ENCODE data around the gene TMEM222.

TMEM222 gene

GRCh38 chr1:27330786-27331185, 8.8 kb downstream of the TMEM222 start:
- Histone ChIP-seq H3K4me1 (ENCODE audit: control insufficient read depth, insufficient read depth, low read length, poor library complexity, severe bottlenecking) (peaks cover 10% of the 10 kb centered on the region), H3K4me3 (ENCODE audit: extremely low read depth, insufficient read depth, low read length, poor library complexity, severe bottlenecking) (no peak overlapping the region), H3K27ac (ENCODE audit: low read depth, low read length, severe bottlenecking) (no peak overlapping the region), H3K36me3 (ENCODE audit: control insufficient read depth, insufficient read depth, low read length) (peaks cover 81% of the 10 kb centered on the region), H3K9me3 (ENCODE audit: control insufficient read depth, low read length) (no peaks in the 10 kb centered on the region)
- 97 to 98% methylated on average over 5 to 6 of the region's 8 CpGs for WGBS, 2 experiments (ENCODE audit: insufficient coverage in 2 of 2)

- Histone ChIP-seq H3K9me3 (ENCODE audit: control insufficient read depth, low read length) (no peaks in the 10 kb centered on the region), H3K27ac (ENCODE audit: low read depth, low read length, severe bottlenecking) (no peak overlapping the region), H3K4me3 (ENCODE audit: extremely low read depth, insufficient read depth, low read length, poor library complexity, severe bottlenecking) (no peak overlapping the region), H3K4me1 (ENCODE audit: control insufficient read depth, insufficient read depth, low read length, poor library complexity, severe bottlenecking) (peaks cover 5% of the 10 kb centered on the region), H3K36me3 (ENCODE audit: control insufficient read depth, insufficient read depth, low read length) (peaks cover 81% of the 10 kb centered on the region)
- WGBS, 2 experiments (ENCODE audit: insufficient coverage in 2 of 2), result 94 to 100% methylated on average over 3 of the region's 3 CpGs
Observed at GRCh38 chr1:27331426-27331825, 9.5 kb downstream of the TMEM222 start.

- no peaks in the 10 kb centered on the region for H3K4me1 ChIP-seq (ENCODE audit: control insufficient read depth, insufficient read depth, low read length, poor library complexity, severe bottlenecking)
- H3K4me3 ChIP-seq (ENCODE audit: extremely low read depth, insufficient read depth, low read length, poor library complexity, severe bottlenecking), result no peak overlapping the region
- no peak overlapping the region for H3K27ac ChIP-seq (ENCODE audit: low read depth, low read length, severe bottlenecking)
- H3K9me3 ChIP-seq (ENCODE audit: control insufficient read depth, low read length), result no peaks in the 10 kb centered on the region
- WGBS, 2 experiments (ENCODE audit: insufficient coverage in 2 of 2), result 96 to 100% methylated on average over 5 of the region's 5 CpGs
- H3K36me3 ChIP-seq (ENCODE audit: control insufficient read depth, insufficient read depth, low read length), result peaks cover 81% of the 10 kb centered on the region
Observed at GRCh38 chr1:27331922-27332321, 10.0 kb downstream of the TMEM222 start.

GRCh38 chr1:27332536-27333281, 10.7 kb downstream of the TMEM222 start:
- Histone ChIP-seq H3K4me3 (ENCODE audit: extremely low read depth, insufficient read depth, low read length, poor library complexity, severe bottlenecking) (no peak overlapping the region), H3K27ac (ENCODE audit: low read depth, low read length, severe bottlenecking) (no peak overlapping the region), H3K4me1 (ENCODE audit: control insufficient read depth, insufficient read depth, low read length, poor library complexity, severe bottlenecking) (no peaks in the 10 kb centered on the region), H3K36me3 (ENCODE audit: control insufficient read depth, insufficient read depth, low read length) (peaks cover 74% of the 10 kb centered on the region), H3K9me3 (ENCODE audit: control insufficient read depth, low read length) (no peaks in the 10 kb centered on the region)
- 72 to 87% methylated on average over 10 to 11 of the region's 11 CpGs for WGBS, 2 experiments (ENCODE audit: insufficient coverage in 2 of 2)

GRCh38 chr1:27333717-27334279, 11.8 kb downstream of the TMEM222 start:
- no peaks in the 10 kb centered on the region for H3K9me3 ChIP-seq (ENCODE audit: control insufficient read depth, low read length)
- H3K36me3 ChIP-seq (ENCODE audit: control insufficient read depth, insufficient read depth, low read length), result peaks cover 64% of the 10 kb centered on the region
- 94 to 99% methylated on average over 16 to 17 of the region's 17 CpGs for WGBS, 2 experiments (ENCODE audit: insufficient coverage in 2 of 2)
- H3K27ac ChIP-seq (ENCODE audit: low read depth, low read length, severe bottlenecking), result no peak overlapping the region
- no peak overlapping the region for H3K4me3 ChIP-seq (ENCODE audit: extremely low read depth, insufficient read depth, low read length, poor library complexity, severe bottlenecking)
- H3K4me1 ChIP-seq (ENCODE audit: control insufficient read depth, insufficient read depth, low read length, poor library complexity, severe bottlenecking), result no peaks in the 10 kb centered on the region

- 94% methylated on average over 13 to 14 of the region's 17 CpGs for WGBS, 2 experiments (ENCODE audit: insufficient coverage in 2 of 2)
- Histone ChIP-seq H3K4me1 (ENCODE audit: control insufficient read depth, insufficient read depth, low read length, poor library complexity, severe bottlenecking) (peaks cover 10% of the 10 kb centered on the region), H3K36me3 (ENCODE audit: control insufficient read depth, insufficient read depth, low read length) (peaks cover 52% of the 10 kb centered on the region), H3K4me3 (ENCODE audit: extremely low read depth, insufficient read depth, low read length, poor library complexity, severe bottlenecking) (no peak overlapping the region), H3K27ac (ENCODE audit: low read depth, low read length, severe bottlenecking) (no peak overlapping the region), H3K9me3 (ENCODE audit: control insufficient read depth, low read length) (no peaks in the 10 kb centered on the region)
Observed at GRCh38 chr1:27335506-27336422, 13.8 kb downstream of the TMEM222 start.

- 96 to 97% methylated on average over 4 to 5 of the region's 5 CpGs for WGBS, 2 experiments (ENCODE audit: insufficient coverage in 2 of 2)
- no peaks in the 10 kb centered on the region for H3K9me3 ChIP-seq (ENCODE audit: control insufficient read depth, low read length)
- peaks cover 18% of the 10 kb centered on the region for H3K4me1 ChIP-seq (ENCODE audit: control insufficient read depth, insufficient read depth, low read length, poor library complexity, severe bottlenecking)
- H3K36me3 ChIP-seq (ENCODE audit: control insufficient read depth, insufficient read depth, low read length), result peaks cover 43% of the 10 kb centered on the region
- no peak overlapping the region for H3K27ac ChIP-seq (ENCODE audit: low read depth, low read length, severe bottlenecking)
- H3K4me3 ChIP-seq (ENCODE audit: extremely low read depth, insufficient read depth, low read length, poor library complexity, severe bottlenecking), result no peak overlapping the region
Observed at GRCh38 chr1:27336756-27337155, 14.8 kb downstream of the TMEM222 start.

- Histone ChIP-seq H3K27ac (ENCODE audit: low read depth, low read length, severe bottlenecking) (peak overlapping the region; percentile 53), H3K4me1 (ENCODE audit: control insufficient read depth, insufficient read depth, low read length, poor library complexity, severe bottlenecking) (peaks cover 37% of the 10 kb centered on the region), H3K36me3 (ENCODE audit: control insufficient read depth, insufficient read depth, low read length) (peaks cover 29% of the 10 kb centered on the region), H3K9me3 (ENCODE audit: control insufficient read depth, low read length) (no peaks in the 10 kb centered on the region), H3K4me3 (ENCODE audit: extremely low read depth, insufficient read depth, low read length, poor library complexity, severe bottlenecking) (no peak overlapping the region)
- 84 to 96% methylated on average over 5 to 6 of the region's 6 CpGs for WGBS, 2 experiments (ENCODE audit: insufficient coverage in 2 of 2)
Observed at GRCh38 chr1:27338751-27339150, 16.8 kb downstream of the TMEM222 start.

- peak overlapping the region; percentile 53 for H3K27ac ChIP-seq (ENCODE audit: low read depth, low read length, severe bottlenecking)
- peaks cover 24% of the 10 kb centered on the region for H3K36me3 ChIP-seq (ENCODE audit: control insufficient read depth, insufficient read depth, low read length)
- WGBS, 2 experiments (ENCODE audit: insufficient coverage in 2 of 2), result 73 to 83% methylated on average over 5 of the region's 5 CpGs
- no peak overlapping the region for H3K4me3 ChIP-seq (ENCODE audit: extremely low read depth, insufficient read depth, low read length, poor library complexity, severe bottlenecking)
- peaks cover 39% of the 10 kb centered on the region for H3K4me1 ChIP-seq (ENCODE audit: control insufficient read depth, insufficient read depth, low read length, poor library complexity, severe bottlenecking)
- H3K9me3 ChIP-seq (ENCODE audit: control insufficient read depth, low read length), result no peaks in the 10 kb centered on the region
Observed at GRCh38 chr1:27339213-27339612, 17.2 kb downstream of the TMEM222 start.

- Histone ChIP-seq H3K4me1 (ENCODE audit: control insufficient read depth, insufficient read depth, low read length, poor library complexity, severe bottlenecking) (peaks cover 39% of the 10 kb centered on the region), H3K4me3 (ENCODE audit: extremely low read depth, insufficient read depth, low read length, poor library complexity, severe bottlenecking) (peak within 1 kb of the TSS; percentile 8), H3K36me3 (ENCODE audit: control insufficient read depth, insufficient read depth, low read length) (peaks cover 10% of the 10 kb centered on the region), H3K9me3 (ENCODE audit: control insufficient read depth, low read length) (no peaks in the 10 kb centered on the region), H3K27ac (ENCODE audit: low read depth, low read length, severe bottlenecking) (peak within 1 kb of the TSS; percentile 36)
- 29 to 38% methylated on average over 15 to 19 of the region's 22 CpGs for WGBS, 2 experiments (ENCODE audit: insufficient coverage in 2 of 2)
Observed at GRCh38 chr1:27341525-27342252, 19.7 kb downstream of the TMEM222 start, which contains the start of gene SYTL1. Gene SYTL1, plus strand, starts transcription at chr1:27342022. Its CDS starts 3,313 bp downstream, at chr1:27345335.
